Colon (tissue), 2 donors: ENCODE data around the gene PTPRN2.
"Not testable (repeated sequence)": the region's sequence is repeated elsewhere in the genome, so short reads cannot be mapped to it uniquely, and the experiment has no call there.

ENCODE experiments used
- FAIRE-seq: peaks from 2 replicates; lab custom pipeline; 2012; peaks lifted over from hg19 to GRCh38; lab: Jason Lieb, UNC
- donor health status: control.
- donor health status: control.

Gene PTPRN2

GRCh38 chr7:157574914-157575586, 1012.6 kb downstream of the PTPRN2 start:
- no peak for FAIRE-seq

DNA sequence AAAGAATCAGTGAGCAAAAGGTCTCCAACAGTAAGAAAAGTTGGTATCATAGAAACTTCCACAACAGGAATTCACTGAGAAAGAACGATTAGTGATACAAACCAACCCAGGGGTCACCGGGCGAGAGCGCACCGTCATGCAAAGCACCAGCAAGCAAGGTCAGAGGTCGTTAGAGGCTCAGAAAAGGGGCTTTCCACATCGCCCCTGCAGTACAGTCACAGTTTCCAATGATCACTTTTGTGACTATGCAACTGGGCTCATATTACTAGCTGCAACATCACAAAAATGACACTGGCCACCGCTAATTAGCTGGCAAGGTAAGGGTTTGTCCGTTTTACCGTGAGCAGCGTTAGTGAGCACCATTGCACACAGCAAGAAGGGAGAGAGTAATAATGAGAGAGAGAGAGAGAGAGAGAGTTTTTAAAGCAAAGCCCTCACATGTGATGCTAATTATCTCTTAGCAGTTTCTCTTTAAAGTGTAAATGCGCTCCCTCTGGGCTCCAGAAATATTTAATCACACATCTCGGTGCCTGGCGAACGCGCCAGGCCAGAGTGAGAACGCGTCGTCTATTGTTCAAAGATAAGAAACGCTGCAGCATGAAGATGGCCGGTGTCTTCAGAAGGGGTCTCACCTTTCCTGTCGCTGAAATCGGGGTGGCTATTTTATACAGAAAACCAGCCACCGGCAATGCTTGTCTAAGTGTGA, 1013.4 kb downstream of the PTPRN2 start:
- no peak for FAIRE-seq

- FAIRE-seq = no peak
Measured at GRCh38 chr7:157573244-157573643, 1014.4 kb downstream of the PTPRN2 start.

DNA sequence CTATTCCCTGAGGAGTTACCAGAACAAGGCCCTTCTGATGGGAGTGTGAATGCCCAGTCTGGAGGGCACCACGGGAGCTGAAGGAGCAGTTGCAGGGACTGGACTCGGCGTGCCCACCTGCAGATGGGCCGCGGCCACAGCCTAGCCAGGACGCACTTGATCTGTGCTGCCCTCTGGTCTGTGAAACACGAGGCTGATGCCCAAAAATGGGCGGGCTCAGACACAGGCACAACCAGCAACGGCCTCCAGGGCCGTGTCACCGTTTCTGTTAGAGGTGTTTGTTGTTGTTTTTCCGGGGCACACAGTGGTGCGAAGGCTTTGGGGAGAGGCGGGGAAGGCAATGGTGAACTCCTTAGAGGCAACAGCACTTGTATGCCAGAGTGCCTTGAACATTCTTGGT, 1015.0 kb downstream of the PTPRN2 start:
- no peak for FAIRE-seq

- FAIRE-seq = no peak
Measured at GRCh38 chr7:157570531-157571200, 1017.0 kb downstream of the PTPRN2 start.

DNA sequence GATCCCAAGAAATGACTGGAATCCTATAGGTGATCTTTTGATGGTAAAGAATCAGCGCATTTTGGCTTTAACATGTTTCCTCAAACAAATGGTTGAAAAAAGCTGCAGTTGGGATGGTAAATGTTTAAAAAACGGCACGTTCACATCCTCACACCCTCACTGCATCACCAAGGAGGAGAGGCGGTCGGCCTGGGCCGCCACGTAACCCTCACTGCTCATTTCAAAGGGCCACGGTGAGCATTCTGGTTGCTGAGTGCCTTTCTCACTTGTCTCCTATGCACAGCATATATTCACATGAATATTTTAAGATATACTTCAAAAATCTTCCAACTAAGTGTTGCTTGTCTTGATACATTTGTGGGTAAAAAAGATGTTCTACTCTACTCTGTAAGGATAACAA, 1017.7 kb downstream of the PTPRN2 start:
- no peak for FAIRE-seq

DNA sequence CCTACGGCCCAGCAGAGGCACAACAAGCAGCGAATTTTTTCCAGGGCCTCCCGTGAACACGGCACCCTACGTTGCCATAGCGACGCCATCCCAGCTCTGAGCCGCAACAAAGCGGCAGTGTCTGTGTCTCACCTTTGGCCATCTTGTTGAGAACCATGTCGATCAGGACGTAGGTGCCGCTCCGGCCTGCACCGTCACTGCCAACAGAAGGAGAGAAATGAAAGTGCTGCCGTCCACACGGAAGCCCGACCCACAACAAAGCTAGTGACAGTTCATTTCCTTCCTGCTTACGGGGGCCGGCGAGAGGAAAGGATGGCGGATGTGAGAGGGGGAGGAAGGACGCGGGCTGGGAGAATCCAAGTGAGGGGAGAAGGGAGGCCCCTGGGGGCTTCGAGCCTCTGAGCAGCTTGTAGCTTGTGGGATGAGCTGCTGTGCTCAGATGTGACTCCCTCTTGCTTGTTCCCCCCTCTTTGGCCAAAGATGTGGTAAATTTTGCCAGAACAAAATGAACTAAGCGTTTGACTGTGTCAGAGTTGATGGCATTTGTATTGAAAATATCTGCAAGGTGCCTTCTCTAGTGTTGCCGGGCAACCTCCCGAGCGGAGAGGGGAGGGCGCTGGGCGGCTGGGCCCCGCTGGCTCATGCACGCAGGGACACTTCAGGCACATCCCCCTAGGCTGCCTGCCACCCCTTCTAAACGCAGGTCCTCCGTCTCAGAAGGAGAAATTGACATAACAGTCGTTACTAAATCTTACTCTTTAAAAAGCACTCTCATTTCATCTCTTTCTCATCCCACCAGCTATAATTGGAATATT, 1018.6 kb downstream of the PTPRN2 start:
- no peak for FAIRE-seq

- no peak for FAIRE-seq
Measured at GRCh38 chr7:157568106-157568769, 1019.4 kb downstream of the PTPRN2 start.

DNA sequence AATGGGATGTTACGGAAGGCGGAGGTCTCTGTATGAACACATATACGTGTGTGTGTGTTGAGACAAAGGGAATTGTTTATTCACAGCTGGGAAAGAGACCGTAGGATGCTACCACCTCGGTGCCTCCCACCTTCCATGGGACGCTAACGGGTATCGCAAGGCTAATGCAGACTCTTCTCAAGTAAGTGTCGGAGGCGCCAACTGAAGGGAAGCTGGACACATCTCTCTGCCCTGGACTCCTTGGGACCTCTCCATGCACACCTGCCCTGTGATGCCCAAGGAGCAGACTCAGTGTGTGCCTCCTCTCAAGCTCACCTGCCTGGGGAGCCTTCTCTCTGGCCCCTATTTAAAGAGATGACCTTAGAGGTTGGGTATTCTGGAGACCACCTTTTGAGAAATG, 1020.0 kb downstream of the PTPRN2 start:
- FAIRE-seq = no peak

DNA sequence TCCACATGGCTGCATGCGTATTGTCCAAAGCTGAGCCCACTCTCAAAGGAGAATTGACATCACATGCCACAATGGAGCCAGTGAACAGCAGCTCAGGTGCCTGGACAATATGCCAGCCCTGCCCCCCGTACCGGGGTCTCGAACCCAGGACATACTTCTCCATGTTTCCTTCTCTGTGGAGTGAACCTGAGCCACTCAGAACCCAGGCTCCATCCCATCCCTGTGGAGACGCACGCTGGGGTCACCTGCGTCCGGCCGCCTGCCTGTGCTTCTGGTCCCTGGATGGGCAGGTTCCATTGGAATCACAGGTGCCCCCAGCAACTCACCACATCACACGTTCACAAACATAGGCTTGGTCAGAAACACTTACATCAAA, 1021.0 kb downstream of the PTPRN2 start:
- FAIRE-seq = no peak

DNA sequence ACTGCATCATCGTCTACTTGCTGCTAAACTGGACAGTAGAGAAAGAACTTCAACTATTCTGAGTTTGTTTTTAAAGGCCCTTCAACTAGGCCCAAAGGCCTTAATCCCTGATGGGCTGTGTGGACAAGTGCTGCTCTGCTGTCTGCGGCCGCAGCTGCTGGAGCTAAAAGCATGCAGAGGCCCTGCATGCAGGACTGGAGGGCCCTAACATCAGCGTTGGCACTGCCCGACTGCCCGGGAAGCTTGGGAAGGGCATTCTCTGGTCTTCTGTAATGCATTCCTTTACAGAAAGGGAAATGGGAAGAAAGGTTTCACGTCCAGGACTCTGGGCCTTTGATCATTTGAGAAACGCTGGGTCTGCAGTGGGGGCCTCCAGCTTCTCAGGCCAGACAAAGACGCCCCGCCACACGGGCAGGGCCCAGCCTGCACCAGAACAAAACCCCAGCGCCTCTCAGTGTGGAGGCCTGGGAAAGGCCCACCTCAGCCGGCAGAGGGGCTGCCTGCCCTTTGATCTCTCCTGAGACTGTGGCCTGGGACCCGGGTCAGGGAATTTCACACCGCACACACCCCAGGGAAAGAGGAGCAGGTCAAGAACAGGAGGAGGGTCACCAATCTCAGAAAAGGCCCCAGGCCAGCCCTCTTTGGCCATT, 1021.5 kb downstream of the PTPRN2 start:
- no peak for FAIRE-seq

GRCh38 chr7:157565201-157565626, 1022.4 kb downstream of the PTPRN2 start:
- FAIRE-seq = no peak

DNA sequence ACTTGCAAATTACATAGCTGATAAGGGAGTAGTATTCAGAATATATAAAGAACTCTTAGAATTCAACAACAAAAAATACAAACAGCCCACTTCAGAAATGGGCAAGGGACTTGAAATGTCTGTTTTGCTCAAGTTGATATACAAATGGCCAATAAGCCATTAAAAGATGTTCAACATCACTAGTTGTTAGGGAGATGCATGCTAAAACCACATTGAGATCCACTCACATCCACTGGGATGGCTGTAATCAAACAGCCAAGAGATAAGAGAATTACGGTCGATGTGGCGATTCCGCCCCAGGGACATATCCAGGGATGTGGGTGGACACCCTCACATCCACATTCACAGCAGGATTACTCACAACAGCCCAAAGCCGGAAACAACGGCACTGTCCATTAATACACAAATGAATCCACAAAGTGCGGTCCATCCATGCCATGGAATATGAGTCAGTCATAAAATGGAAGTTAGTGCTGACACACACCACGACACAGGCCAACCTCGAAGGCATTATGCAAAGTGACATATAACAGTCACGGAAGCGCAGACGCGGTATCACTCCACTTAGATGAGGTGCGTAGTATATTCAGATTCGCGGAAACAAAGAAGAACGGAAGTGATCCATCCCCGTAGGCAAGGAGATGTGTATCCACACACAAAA, 1023.0 kb downstream of the PTPRN2 start:
- no peak for FAIRE-seq

GRCh38 chr7:157563467-157564135, 1024.0 kb downstream of the PTPRN2 start:
- not testable (repeated sequence) for FAIRE-seq

DNA sequence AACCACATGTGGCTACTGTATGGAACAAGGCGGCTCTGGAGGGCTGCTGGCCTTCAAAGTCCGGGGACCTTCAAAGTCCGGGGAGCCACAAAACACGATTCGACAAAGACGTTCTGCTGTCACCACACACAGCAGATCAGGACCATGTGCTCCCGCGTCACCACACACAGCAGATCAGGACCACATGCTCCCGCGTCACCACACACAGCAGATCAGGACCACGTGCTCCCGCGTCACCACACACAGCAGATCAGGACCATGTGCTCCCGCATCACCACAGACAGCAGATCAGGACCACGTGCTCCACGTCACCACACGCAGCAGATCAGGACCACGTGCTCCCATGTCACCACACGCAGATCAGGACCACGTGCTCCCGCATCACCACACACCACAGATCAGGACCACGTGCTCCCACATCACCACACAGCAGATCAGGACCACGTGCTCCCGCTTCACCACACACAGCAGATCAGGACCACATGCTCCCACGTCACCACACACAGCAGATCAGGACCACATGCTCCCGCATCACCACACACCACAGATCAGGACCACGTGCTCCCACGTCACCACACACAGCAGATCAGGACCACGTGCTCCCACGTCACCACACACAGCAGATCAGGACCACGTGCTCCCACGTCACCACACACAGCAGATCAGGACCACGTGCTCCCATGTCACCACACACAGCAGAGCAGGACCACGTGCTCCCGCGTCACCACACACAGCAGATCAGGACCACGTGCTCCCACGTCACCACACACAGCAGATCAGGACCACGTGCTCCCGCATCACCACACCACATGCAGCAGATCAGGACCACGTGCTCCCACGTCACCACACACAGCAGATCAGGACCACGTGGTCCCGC, 1024.9 kb downstream of the PTPRN2 start:
- FAIRE-seq = not testable (repeated sequence)

GRCh38 chr7:157561816-157562410, 1025.7 kb downstream of the PTPRN2 start:
- no peak for FAIRE-seq

DNA sequence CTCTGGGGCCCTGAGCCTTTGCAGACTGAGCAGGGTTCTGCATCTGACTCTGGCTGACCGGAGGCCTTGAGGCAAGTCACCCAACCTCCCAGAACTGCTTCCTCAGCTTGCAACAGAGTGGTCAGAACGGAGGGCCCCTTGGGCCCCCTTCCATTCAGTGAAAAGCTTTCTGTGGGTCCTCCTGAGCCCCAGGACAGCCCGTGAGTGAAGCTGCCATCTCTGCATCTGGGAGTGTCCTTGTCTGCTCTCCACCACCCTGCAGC, 1026.2 kb downstream of the PTPRN2 start:
- no peak for FAIRE-seq

DNA sequence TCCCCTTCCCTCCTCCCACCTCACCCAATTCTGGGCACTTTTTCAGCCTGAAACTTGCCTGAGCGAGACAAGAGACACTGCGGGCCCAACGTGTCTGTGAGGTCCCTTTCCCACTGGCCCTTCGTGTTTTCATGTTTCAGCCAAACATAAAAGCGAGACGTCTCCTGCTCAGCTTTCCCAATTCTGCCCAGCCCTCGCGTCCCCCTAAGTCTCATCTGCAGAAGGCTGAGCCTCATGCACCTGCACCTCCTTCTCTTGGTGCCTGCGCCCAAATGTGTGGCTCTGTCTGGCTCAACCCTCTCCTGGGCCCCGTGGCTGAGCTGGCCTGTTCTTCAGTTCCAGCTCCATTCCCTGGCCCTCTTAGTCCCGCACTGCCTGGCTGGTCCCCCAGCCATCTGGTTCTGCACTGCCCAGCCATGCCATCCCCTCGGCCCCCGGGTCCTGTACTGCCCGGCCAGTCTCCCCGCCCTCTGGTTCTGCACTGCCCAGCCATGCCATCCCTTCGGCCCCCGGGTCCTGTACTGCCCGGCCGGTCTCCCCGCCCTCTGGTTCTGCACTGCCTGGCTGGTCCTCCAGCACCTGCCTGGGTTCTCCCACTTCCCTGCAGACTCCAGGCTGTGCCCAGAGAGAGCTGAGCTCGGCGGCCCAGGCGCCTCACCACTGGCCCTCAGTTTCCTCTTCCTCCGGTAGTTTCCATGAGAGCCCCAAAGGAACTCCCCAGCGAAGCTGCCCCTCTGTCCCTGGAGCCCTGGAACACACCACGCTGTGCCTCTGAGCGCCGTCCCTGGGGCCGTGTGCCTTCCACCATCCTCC, 1026.7 kb downstream of the PTPRN2 start:
- no peak for FAIRE-seq
